ENCODE measurements around the gene DZIP1. TPM values are rescaled to one million over a fixed set of nuclear protein-coding genes. Genes with fewer than 3 reads are reported as not detected.

Gene DZIP1
- polyA plus RNA-seq, 3 donors: 59.1 to 73.8 (median 65.4) TPM

- peak; percentile 45 for DNase-seq
Measured at GRCh38 chr13:95552539-95553441, 91.7 kb downstream of the DZIP1 start, which contains the start of gene CLDN10. Gene CLDN10, plus strand, starts transcription at chr13:95552720. Its CDS starts 34 bp downstream, at chr13:95552754.

GRCh38 chr13:95552208-95552538 is 92.3 kb downstream of the DZIP1 start:
- DNase-seq: no peak

DNA sequence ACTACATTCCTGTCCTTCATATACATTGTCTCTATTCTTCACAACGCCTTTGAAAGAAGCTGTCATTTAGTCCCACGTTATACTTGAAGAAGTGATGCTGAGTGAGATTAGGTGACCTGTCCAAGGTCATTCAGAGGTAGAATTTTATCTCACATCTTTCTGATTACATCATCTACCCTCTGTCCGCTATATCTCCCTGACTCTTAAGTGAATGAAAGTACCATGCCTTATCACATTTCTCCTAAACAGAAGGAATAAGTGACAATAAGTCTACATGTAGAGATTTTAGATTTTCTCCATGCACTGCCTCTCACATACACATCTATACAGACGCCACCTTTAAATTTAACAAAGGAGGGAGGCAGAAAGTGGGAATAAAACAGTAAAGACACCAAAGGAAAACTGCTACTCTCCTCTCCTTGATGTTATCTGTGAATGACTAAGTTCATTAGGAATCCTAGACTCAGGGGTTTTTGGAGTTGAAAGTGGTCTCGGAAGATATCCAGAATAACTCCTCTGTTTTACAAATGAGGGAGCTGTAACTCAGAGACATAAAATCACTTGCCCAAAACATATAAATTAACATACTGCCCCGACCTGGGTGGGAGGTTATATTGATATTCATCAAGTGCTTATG is 96.9 kb downstream of the DZIP1 start:
- no peak for DNase-seq

- no peak for DNase-seq
Measured at GRCh38 chr13:95546919-95547318, 97.6 kb downstream of the DZIP1 start.

DNA sequence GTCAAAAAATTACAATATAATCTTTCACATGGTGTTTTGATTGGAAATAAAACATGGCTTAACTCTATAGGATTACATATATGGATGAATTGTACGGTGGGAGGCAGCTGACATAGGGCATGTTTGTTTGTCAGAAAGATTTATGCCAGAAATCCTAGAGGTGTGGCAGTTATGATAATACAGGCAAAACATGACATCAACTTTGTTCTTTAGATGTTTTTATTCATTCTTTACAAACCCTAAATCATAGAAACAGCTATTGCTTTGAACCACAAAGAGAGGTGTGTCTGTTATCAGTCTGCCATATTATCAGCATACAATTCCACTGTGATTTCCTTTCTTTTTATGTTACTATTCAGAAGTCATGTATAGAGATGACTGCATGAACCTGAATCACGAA is 100.2 kb downstream of the DZIP1 start:
- no peak for DNase-seq

GRCh38 chr13:95541911-95542474 is 102.5 kb downstream of the DZIP1 start:
- no peak for DNase-seq

DNA sequence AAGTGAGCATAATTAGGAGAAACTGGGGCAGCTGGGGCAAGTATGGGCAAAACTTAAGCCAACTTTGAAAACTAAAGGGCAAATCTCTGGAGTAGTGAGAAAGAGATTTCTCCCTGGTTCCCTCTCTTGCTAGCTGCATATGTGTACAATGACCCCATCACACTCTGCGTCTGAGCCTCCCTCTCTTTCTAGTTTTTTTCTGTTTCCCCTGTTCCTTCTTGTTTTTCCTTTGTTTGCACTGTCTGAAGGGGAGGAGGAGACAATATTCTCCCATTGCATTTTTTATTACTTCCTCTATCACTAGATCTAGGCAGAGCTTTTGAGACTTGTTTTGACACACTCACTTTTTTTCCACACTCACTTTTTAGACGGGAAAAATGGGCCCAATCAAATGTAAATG is 103.2 kb downstream of the DZIP1 start:
- no peak for DNase-seq

DNA sequence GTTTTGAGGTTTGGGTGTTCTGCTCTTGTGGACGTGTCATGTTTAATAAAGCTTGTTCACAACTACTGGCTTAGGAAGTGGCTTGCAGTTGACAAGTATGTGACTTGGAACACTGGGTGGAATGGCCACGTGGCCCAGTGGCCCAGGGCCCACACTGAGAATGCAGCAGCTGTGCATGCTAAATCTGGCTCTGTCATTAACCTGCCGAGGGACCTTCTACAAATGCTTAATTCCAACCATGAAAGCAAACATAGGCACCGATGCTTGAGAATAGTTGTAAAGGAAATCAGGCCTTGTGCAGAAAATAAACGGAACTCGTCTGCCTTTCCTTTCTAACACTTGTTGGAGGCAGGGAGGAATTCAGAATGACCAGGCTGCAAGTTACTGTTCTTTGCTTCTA is 103.6 kb downstream of the DZIP1 start:
- DNase-seq: peak; percentile 53

- no peak for DNase-seq
Measured at GRCh38 chr13:95536632-95537241, 107.8 kb downstream of the DZIP1 start.

GRCh38 chr13:95535243-95535642 is 109.3 kb downstream of the DZIP1 start:
- DNase-seq: no peak

DNA sequence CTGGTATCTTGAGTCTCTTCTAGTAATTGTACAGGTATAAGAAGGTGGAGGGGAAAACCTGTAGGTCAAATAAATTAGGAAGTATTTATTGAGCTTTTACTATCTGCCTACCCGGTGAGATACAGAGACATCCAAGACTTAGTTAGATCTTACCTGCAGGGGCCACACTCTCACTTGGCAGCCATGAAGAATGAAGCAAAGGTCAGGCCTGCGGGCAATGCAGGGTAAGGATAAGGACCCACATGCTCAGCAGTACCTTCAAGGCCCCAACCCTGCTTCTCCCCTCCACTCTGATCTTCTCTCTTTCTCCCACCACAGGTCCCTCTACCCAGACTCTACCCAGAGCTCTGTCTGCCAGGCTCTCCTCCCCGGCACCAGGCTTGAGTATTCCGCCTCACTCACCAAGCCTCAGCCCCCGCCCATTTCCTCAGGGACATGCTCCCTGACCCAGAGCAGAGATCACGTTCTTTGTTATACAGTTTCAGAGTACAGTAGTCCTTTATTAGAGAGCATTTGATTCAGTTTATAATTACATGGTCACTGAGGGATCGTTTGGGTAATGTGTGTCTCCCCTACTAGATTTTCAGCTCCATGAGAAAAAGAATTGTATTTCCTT is 110.9 kb downstream of the DZIP1 start:
- peak; percentile 48 for DNase-seq

GRCh38 chr13:95530178-95530577 is 114.3 kb downstream of the DZIP1 start:
- no peak for DNase-seq

Other genes starting within 250 kb of the DZIP1 start
- gene CLDN10, start 92.0 kb downstream of the DZIP1 start, polyA plus RNA-seq (ENCODE audit: insufficient read length in 3 of 3): 100 to 1,000 TPM; 100 to 104 (median 101) TPM
- gene DNAJC3, start 32.4 kb upstream of the DZIP1 start, polyA plus RNA-seq (ENCODE audit: insufficient read length in 3 of 3): 10 to 100 TPM; 33.4 to 39.6 (median 34.7) TPM

Data from renal pelvis (tissue), 4 donors.